Measurements from ENCODE around the gene LRRTM2.
A peak's percentile ranks its signal among the peaks of the same experiment; 100 is the strongest.
"Not testable (repeated sequence)": the region's sequence is repeated elsewhere in the genome, so short reads cannot be mapped to it uniquely, and the experiment has no call there.

Gene LRRTM2, protein sequence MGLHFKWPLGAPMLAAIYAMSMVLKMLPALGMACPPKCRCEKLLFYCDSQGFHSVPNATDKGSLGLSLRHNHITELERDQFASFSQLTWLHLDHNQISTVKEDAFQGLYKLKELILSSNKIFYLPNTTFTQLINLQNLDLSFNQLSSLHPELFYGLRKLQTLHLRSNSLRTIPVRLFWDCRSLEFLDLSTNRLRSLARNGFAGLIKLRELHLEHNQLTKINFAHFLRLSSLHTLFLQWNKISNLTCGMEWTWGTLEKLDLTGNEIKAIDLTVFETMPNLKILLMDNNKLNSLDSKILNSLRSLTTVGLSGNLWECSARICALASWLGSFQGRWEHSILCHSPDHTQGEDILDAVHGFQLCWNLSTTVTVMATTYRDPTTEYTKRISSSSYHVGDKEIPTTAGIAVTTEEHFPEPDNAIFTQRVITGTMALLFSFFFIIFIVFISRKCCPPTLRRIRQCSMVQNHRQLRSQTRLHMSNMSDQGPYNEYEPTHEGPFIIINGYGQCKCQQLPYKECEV

GRCh38 chr5:138874771-138875551 is at the start of gene LRRTM2:
LRRTM2 (minus strand) TSS chr5:138875335; CDS start chr5:138874911, 424 bp downstream.
- no peak for DNase-seq (ENCODE audit: low read depth in 3 of 3)

DNA sequence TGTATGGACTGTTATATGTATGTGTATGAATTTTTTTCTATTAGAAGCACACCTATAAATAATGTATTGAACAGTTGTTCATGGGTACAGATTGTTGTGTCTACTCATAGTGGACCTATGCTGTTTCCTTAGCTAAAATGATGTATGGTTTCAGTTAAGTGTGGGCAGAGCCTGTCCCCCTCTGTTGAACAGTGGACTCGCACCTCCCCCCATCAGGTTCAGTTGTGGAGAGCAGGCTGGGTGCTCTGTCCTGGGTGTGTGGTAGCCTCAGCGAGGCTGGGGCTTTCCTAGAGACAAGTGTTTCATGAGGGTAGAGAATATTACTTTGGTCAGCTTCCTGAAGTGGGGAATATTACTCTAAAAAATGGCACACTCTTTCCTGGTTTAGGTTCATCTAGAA is 47.4 kb upstream of the LRRTM2 start:
- no peak for DNase-seq (ENCODE audit: low read depth in 3 of 3)

- DNase-seq (ENCODE audit: low read depth in 3 of 3): not testable (repeated sequence)
These were observed 46.2 kb upstream of the LRRTM2 start for GRCh38 chr5:138921362-138921761.

GRCh38 chr5:138920181-138920580 is 45.0 kb upstream of the LRRTM2 start:
- no peak for DNase-seq (ENCODE audit: low read depth in 3 of 3)

DNA sequence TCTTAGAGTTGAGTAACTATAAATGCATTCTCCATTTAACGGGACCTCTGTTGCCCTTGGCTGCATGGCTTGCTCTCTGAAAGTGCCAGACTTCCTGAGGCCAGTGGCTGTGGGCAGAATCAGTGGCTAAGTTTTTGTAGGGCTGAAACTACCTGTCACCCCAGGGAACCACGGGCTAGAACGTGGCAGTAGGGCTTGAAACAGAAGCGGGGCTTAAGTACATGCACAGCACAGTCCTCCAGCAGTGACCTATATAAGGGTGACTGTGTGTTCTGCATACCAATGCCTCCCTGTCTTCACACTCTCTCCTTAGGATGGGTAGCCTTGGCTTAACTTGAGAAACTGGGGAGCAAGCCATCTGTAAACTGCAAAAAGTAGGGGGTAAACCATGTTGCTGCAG is 43.6 kb upstream of the LRRTM2 start:
- no peak for DNase-seq (ENCODE audit: low read depth in 3 of 3)

DNA sequence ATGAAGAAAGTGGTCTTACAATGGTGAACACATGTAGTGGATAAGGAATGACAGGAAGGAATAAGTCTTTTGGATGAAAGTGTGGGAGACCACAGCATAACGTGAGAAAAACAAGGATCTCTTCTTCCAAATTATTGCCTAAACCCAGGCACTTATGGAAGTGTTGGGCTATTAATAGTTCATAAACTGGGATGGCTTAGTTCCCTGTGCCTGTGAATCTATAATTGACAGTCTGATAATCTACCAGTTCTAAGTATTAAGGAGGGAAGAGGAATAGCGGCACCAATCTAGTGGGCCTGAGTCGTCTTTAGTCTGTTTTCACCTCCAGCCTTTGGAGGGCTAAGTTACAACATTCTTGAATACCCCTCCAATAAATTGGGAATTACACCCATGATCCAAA is 39.2 kb upstream of the LRRTM2 start:
- DNase-seq (ENCODE audit: low read depth in 3 of 3): no peak

GRCh38 chr5:138913773-138914172 is 38.6 kb upstream of the LRRTM2 start:
- no peak for DNase-seq (ENCODE audit: low read depth in 3 of 3)

GRCh38 chr5:138912093-138912492 is 37.0 kb upstream of the LRRTM2 start:
- DNase-seq (ENCODE audit: low read depth in 3 of 3): no peak

DNA sequence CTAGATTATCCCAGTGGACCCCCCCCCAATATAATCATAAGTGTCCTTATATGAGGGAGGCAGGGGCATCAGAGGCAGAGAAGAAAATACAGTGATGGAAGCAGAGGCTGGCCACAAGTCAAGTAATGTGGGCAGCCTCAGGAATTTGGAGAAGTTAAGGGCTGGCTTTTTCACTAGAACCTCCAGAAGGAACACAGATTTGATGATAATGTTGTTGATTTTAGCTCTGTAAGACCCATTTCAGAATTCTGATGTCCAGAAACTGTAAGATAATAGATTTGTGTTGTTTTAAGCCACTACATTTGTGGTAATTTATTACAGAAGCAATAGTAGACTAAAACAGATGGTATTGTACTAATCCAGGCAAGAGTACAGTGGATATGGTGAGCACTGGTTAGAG is 36.3 kb upstream of the LRRTM2 start:
- DNase-seq (ENCODE audit: low read depth in 3 of 3): no peak

GRCh38 chr5:138910546-138911185 is 35.5 kb upstream of the LRRTM2 start:
- no peak for DNase-seq (ENCODE audit: low read depth in 3 of 3)

GRCh38 chr5:138909734-138910133 is 34.6 kb upstream of the LRRTM2 start:
- DNase-seq (ENCODE audit: low read depth in 3 of 3): no peak

- no peak for DNase-seq (ENCODE audit: low read depth in 3 of 3)
These were observed 30.4 kb upstream of the LRRTM2 start for GRCh38 chr5:138905541-138905940.

- DNase-seq (ENCODE audit: low read depth in 3 of 3): no peak
These were observed 28.1 kb upstream of the LRRTM2 start for GRCh38 chr5:138903130-138903775.

- no peak for DNase-seq (ENCODE audit: low read depth in 3 of 3)
These were observed 26.6 kb upstream of the LRRTM2 start for GRCh38 chr5:138901716-138902115.

DNA sequence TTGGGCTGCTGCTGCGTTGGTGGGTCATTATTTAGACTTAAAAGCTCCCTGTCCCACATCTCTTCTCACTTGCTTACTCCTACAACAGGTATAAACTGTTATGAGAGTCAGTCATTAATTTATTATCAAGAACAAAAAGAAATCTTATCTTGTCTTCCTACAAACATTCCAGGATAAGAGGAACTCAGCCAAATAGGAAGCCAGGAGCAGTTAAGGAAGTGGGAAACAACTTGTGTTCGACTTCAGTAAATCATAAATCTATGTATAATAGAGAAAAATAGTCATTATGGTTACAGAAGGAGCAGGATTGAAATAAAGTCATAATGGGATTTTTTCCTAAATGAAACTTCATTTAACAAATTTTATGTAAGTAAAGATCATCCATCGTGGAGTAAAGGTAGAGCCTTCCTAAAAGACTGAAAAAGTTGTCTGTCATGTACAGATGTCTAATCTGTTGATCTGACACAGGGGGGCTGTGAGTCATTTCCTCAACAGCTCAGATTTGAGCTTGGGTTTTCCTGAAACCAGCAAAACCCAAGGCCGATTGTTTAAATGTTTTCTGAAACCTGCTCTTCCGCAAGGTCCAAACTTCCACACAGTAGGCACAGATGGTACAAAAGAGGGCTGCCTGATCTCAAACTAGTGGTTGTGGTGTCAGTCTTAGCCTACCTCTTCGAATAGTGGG is 25.3 kb upstream of the LRRTM2 start:
- DNase-seq (ENCODE audit: low read depth in 3 of 3): peak in 1 of 3 experiments; percentile 8

DNA sequence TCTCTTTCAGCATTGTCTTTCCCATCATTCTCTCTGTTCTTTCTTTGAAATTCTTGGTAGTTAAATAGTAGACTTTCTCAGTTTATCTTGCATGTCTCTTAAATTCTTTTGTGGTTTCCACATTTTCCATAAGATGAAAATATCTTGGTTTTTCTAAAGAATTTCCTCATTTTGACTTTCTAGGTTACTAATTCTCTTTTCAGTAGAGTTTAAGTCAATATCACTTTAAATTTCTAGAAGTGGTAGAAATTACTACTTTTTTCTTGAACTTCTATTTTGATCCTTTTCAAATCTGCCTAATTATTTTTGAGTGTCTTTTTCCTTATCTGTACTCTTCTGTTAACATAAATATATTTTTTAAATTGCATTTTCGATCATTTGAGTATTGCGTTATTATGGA is 23.6 kb upstream of the LRRTM2 start:
- no peak for DNase-seq (ENCODE audit: low read depth in 3 of 3)

DNA sequence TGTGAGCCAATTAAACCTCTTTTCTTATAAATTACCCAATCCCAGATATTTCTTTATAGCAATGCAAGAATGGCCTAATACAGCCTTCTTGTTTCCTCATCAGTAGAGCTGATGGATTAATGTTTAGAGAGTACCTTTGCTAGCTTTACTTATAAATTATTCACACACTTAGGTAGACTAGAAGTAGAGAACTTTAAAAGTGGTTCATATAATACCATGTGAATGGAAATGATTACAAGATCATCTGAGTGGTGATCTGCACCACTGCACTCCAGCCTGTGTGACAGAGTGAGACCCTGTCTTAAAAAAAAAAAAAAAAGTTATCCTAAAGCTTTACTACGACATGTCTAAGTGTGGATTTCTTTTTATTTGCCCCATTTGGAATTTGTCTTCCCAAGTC is 23.2 kb upstream of the LRRTM2 start:
- DNase-seq (ENCODE audit: low read depth in 3 of 3): no peak

DNA sequence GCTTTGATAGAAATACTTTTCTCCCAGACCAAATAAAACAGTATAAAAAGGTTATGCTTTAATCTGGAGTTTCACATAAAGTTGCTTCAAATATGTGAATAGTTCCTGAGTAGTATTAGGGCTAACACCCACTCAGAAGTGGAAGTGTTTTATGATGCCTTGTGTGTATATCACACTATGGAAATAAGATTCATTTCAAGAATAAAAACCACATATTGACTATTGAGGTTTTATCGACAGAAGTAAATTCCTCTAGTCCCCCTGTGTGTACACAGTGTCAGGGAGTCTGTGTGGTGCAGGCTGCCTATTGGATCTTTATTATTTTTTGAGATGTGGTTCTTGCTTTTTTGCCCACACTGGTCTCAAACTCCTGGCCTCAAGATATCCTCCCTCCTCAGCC is 20.8 kb upstream of the LRRTM2 start:
- DNase-seq (ENCODE audit: low read depth in 3 of 3): no peak

GRCh38 chr5:138890644-138891043 is 15.5 kb upstream of the LRRTM2 start:
- DNase-seq (ENCODE audit: low read depth in 3 of 3): no peak

DNA sequence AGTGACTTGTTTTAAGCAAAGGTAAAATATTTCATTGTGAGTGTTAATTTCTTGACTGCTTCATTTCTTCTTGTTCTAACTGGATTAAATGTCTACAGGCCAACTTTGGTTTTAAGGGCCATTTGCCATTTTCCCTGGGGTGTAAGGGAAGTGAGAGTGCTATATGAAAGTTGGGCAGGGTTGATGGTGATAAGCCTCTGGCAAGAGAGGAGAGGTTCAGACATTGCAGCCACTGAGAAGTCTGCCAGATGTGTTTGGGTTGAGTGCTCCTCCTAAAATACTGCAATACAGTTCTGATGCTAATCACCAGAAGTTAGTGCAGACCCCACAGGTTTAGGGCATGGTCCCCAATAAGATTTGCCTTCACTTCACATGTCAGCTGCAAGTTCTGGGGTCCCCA is 14.9 kb upstream of the LRRTM2 start:
- DNase-seq (ENCODE audit: low read depth in 3 of 3): no peak

- DNase-seq (ENCODE audit: low read depth in 3 of 3): no peak
These were observed 9.4 kb upstream of the LRRTM2 start for GRCh38 chr5:138884554-138884953.
